ENCODE data around the gene MCM9.
"Not testable (repeated sequence)": the region's sequence is repeated elsewhere in the genome, so short reads cannot be mapped to it uniquely, and the experiment has no call there.

MCM9 gene

DNA sequence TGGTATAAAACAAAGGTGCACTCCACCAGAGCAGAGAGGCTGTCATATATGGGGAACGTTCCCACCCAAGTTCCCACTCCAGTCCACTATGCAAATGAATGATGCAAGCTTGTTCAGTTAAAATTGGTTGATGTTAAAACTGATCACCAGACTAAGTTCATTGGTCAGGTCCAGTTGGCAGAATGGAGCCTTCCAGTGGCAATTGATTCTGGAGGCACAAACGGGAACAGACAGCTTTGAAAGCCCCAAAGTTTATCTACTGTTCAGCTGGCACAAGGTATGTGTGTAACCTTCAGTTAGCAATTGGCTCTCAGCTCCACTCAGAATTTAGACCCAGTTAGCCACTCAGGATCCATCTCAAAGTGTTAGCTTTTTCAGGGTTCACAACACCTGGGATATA lies 164.1 kb downstream of the MCM9 start:
- no peak overlapping the region for H3K4me3 ChIP-seq (ENCODE audit: low read length)
- TF ChIP-seq, protein P1, sequence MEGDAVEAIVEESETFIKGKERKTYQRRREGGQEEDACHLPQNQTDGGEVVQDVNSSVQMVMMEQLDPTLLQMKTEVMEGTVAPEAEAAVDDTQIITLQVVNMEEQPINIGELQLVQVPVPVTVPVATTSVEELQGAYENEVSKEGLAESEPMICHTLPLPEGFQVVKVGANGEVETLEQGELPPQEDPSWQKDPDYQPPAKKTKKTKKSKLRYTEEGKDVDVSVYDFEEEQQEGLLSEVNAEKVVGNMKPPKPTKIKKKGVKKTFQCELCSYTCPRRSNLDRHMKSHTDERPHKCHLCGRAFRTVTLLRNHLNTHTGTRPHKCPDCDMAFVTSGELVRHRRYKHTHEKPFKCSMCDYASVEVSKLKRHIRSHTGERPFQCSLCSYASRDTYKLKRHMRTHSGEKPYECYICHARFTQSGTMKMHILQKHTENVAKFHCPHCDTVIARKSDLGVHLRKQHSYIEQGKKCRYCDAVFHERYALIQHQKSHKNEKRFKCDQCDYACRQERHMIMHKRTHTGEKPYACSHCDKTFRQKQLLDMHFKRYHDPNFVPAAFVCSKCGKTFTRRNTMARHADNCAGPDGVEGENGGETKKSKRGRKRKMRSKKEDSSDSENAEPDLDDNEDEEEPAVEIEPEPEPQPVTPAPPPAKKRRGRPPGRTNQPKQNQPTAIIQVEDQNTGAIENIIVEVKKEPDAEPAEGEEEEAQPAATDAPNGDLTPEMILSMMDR (IDR thresholded peaks at IDR 0.05; ENCODE audit: insufficient read depth, low read depth, low read length, missing control alignments): no peak
- DNase-seq (ENCODE audit: low read depth): no peak

DNA sequence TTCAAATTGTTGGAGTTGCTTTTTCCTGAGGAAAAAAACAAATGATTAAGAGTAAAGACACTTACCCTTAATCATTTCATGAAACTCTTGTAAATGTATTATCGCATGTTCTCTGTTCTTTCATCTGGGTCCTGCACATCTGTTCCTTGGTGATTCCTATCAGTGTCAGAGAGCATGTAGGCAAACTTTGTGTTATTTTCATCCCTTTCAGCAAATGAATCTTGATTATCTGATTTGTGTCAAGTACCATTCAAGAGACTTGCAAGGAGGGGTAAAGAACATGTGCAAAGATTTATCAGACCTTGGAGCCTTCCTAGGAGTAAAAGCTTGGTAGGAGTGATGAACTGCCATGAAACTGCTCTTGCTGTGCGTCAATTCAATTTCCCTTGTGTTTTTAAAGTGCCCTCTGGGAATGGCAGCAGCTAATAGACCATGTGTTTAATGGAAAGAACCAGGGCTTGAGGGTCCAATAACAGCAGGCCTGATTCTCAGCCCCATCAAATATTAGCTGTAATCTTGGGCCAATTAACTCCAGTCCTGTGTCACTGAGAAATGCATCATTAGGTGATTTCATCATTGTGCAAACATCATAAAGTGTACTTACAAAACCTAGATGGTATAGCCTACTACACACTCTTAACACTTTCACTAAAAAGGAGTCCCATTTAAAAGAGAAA lies 164.7 kb downstream of the MCM9 start:
- no peak overlapping the region for H3K4me3 ChIP-seq (ENCODE audit: low read length)
- peak; percentile 42 for DNase-seq (ENCODE audit: low read depth)
- TF ChIP-seq, protein P1 (IDR thresholded peaks at IDR 0.05; ENCODE audit: insufficient read depth, low read depth, low read length, missing control alignments): no peak

DNA sequence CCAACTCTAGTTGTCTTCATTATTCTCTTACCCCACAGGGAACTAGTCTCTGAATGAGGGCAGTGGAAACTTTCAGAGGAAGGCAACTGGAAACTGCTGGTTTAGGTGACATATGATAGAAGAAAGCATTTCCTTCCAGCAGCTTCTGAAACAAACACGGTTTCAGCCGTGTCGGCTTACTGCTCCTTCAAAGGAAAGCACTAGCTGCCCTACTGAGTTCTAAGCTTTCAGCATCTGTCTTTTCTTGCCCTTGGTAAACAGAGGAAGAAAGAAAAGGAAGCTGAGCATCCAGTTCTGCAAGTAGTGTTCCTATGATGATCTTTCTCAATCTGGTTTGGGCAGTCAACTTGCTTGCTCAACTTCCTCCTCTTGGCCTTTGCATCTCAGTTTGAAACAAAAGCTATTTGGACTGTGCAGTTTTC lies 166.0 kb downstream of the MCM9 start:
- TF ChIP-seq, protein P1 (IDR thresholded peaks at IDR 0.05; ENCODE audit: insufficient read depth, low read depth, low read length, missing control alignments): no peak
- peak; percentile 90 for DNase-seq (ENCODE audit: low read depth)
- H3K4me3 ChIP-seq (ENCODE audit: low read length): no peak overlapping the region

DNA sequence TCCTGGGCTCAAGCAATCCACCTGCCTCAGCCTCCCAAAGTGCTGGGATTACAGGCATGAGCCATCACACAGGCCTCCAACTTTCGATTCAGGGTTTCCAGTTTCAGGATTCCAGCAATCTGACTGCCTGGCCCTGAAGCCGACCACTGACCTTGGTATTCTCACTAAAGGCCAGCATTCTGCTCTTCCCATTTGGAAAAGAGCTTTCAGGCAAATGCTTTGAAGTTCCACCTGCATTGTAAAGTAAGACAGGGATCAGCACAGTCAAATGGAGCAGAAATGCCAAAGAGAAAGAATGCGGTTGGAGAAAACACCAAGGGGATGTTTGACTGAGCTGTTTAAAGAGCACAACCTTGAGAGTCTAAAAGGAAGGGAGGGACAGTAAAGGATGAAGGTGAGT lies 166.5 kb downstream of the MCM9 start:
- TF ChIP-seq, protein P1 (IDR thresholded peaks at IDR 0.05; ENCODE audit: insufficient read depth, low read depth, low read length, missing control alignments): no peak
- H3K4me3 ChIP-seq (ENCODE audit: low read length): no peak overlapping the region
- no peak for DNase-seq (ENCODE audit: low read depth)

DNA sequence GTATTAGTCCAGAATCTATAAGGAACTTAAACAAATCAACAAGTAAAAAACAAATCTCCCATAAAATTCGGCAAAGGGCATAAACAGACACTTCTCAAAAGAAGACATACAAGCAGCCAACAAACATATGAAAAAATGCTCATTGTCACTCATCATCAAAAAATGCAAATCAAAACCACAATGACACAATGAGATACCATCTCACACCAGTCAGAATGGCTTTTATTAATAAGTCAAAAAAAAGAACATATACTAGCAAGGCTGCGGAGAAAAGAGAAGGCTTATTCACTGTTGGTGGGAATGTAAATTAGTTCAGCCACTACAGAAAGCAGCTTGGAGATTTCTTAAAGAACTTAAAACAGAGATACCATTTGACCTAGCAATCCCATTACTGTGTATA lies 169.6 kb downstream of the MCM9 start:
- DNase-seq (ENCODE audit: low read depth): peak; percentile 40
- not testable (repeated sequence) for H3K4me3 ChIP-seq (ENCODE audit: low read length)

DNA sequence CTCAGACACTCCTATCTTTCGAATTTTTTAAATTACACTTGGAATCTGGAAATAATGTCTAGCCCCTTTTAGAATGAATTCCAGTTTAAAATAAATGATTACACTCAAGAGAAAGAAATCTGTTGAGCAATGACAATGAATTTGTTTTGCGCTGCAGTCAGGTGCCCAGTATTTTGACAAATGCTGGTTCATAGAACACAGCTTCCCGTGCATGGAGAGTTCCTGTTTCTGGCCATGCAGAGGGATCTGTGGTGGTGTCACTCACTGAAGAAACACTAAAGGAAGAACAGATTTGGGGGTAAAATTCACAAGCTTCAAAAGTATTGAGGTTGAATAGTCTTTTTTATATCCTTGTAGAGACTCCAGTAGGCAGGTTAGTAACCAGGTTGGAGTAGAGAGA lies 170.2 kb downstream of the MCM9 start:
- DNase-seq (ENCODE audit: low read depth): no peak
- TF ChIP-seq, protein P1 (IDR thresholded peaks at IDR 0.05; ENCODE audit: insufficient read depth, low read depth, low read length, missing control alignments): no peak
- no peak overlapping the region for H3K4me3 ChIP-seq (ENCODE audit: low read length)

Measured in epithelial cell of esophagus (primary cell).